ENCODE data around the gene MCF2L2. TPM values are rescaled to one million over a fixed set of nuclear protein-coding genes. Genes with fewer than 3 reads are reported as not detected.

The MCF2L2 gene
- total RNA-seq, 1 donor from 2014 or later = 0.62 TPM

DNA sequence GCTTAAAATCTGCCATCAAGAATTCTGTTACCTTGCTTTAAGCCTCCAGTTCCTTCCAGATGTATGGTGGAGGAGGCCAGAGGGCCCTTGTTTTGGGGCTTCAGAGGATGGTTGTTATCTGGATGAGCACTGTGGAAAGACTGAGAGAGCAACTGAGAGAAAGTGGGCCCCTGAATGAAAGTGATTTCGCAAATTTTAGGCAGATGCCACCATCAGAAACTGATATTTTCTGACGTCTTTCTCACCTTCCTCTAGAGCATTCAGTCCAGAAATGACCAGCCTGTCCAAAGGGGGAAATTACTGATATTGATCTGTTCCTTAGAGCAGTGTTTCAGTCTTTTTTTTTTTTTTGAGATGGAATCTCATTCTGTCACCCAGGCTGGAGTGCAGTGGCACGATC is 162.0 kb downstream of the MCF2L2 start:
- H3K36me3 ChIP-seq = peaks cover 18% of the 10 kb centered on the region
- no peak overlapping the region for H3K4me3 ChIP-seq
- TF ChIP-seq, protein P1, sequence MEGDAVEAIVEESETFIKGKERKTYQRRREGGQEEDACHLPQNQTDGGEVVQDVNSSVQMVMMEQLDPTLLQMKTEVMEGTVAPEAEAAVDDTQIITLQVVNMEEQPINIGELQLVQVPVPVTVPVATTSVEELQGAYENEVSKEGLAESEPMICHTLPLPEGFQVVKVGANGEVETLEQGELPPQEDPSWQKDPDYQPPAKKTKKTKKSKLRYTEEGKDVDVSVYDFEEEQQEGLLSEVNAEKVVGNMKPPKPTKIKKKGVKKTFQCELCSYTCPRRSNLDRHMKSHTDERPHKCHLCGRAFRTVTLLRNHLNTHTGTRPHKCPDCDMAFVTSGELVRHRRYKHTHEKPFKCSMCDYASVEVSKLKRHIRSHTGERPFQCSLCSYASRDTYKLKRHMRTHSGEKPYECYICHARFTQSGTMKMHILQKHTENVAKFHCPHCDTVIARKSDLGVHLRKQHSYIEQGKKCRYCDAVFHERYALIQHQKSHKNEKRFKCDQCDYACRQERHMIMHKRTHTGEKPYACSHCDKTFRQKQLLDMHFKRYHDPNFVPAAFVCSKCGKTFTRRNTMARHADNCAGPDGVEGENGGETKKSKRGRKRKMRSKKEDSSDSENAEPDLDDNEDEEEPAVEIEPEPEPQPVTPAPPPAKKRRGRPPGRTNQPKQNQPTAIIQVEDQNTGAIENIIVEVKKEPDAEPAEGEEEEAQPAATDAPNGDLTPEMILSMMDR (IDR thresholded peaks at IDR 0.05) = no peak
- H3K4me1 ChIP-seq = peaks cover 41% of the 10 kb centered on the region
- H3K27ac ChIP-seq = no peak overlapping the region
- no peak for ATAC-seq
- no peaks in the 10 kb centered on the region for H3K27me3 ChIP-seq (ENCODE audit: low read depth)
- DNase-seq = no peak
- intact Hi-C loops (cut with DNase I) = no loop called here
- no peaks in the 10 kb centered on the region for H3K9me3 ChIP-seq

DNA sequence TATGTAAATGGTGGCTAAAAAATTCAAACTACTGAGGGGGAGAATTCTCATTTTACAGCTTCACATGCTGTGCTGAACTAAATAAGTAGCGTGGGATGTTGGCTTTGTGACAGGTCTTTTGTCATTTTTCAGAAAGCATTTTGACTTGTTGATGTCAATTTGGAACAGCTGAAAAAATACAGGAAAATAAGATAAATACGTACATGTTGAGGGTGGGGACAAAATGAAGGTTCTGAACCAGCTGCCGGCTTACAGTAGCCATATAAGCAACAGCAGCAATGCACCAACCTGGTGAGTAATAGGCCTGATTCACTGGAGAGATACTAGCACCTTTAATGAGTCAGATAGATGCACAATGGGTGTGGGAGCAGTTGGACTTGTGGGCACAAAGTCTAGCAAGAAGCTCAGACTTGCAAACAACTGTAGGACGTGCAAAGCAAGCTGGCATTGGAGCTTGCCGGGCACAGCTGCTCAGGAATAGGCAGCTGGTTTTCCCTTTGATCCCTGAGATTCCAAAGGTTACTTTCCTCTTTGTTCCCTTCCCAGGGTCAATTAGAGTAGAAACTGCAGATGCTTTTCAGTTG is 162.5 kb downstream of the MCF2L2 start:
- intact Hi-C loops (cut with DNase I) = no loop called here
- Histone ChIP-seq H3K4me1 (peaks cover 46% of the 10 kb centered on the region), H3K36me3 (peaks cover 13% of the 10 kb centered on the region), H3K27me3 (ENCODE audit: low read depth) (no peaks in the 10 kb centered on the region), H3K4me3 (no peak overlapping the region), H3K9me3 (no peaks in the 10 kb centered on the region), H3K27ac (no peak overlapping the region)
- DNase-seq (no peak), ATAC-seq (peak in 1 of 2 donors; percentile 25)
- TF ChIP-seq, protein P1 (IDR thresholded peaks at IDR 0.05) = no peak

DNA sequence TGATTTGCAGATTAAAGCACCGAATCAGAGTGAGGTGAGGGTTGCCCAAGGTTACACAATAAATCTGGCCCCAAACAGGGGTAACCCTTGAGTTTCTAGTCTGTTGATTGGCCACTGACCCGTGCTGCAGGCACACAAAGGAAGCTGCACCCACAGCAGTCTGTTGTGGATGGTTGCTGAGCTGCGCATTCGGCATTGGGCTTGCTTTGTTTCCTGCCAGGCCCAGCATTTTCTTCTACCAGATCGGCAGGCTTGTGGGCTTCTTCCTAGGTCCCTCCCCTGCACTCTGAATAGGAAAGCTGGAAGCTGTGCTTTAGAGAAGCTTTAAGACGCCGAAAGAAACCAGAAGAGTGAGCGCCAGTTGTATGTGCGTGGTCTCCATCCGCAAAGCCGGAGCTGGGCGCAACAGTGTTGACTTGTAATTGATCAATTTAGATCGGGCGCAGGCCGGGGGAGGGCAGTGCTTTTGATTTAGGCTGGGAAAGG is 163.2 kb downstream of the MCF2L2 start:
- ATAC-seq (peak; percentile 22 to 33), DNase-seq (no peak)
- peaks cover 7% of the 10 kb centered on the region for H3K36me3 ChIP-seq
- no peak overlapping the region for H3K4me3 ChIP-seq
- TF ChIP-seq, protein P1 (IDR thresholded peaks at IDR 0.05) = no peak
- no peaks in the 10 kb centered on the region for H3K27me3 ChIP-seq (ENCODE audit: low read depth)
- peaks cover 53% of the 10 kb centered on the region for H3K4me1 ChIP-seq
- H3K9me3 ChIP-seq = no peaks in the 10 kb centered on the region
- H3K27ac ChIP-seq = no peak overlapping the region
- intact Hi-C loops (cut with DNase I) = no loop called here

DNA sequence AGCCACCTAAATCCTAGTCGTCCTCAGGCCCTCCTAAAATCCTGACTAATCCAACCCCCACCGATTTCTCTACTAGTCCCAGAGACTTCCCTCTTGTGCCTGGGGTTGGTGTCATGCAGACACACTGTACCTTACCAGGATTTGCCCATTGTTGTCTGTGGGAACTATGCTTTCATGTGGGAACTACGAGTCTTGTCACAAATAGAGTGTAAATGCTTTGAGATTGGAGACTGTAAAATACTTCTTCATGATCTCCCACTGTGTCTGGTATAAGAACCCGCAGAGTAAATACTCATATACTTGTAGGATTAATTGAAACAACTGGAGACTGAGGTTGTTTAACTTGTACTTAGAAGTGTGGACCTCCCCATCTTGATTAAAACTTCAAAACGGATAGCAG is 164.2 kb downstream of the MCF2L2 start:
- Histone ChIP-seq H3K9me3 (no peaks in the 10 kb centered on the region), H3K27me3 (ENCODE audit: low read depth) (no peaks in the 10 kb centered on the region), H3K27ac (no peak overlapping the region), H3K4me3 (no peak overlapping the region), H3K4me1 (peaks cover 60% of the 10 kb centered on the region), H3K36me3 (no peaks in the 10 kb centered on the region)
- ATAC-seq = no peak
- DNase-seq = no peak
- TF ChIP-seq, protein P1 (IDR thresholded peaks at IDR 0.05) = no peak
- intact Hi-C loops (cut with DNase I) = no loop called here

DNA sequence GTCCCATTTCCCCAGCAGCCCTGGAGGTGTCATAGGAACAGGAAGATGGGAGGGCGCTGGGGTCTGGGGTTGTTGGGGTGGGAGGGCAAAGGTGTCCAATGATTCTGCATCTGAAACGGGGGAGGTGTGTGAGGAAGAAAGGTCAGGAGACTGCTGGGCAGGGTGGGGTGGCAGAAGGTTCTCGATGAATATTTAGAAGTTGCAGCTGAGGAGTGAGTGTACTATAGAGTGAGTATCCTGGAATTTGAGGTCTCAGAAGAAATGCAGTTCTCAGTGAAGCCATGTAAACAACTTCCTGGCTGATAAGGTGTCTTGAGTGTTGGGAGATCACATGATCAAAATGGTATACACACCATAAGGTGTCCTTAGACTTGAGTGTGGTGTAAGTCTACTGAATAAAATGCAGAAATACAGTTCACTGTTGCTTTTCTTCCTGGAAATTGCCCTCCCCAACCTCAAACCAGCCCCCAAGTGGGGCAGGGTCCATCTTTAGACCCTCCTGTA is 165.5 kb downstream of the MCF2L2 start:
- no peak for DNase-seq
- Histone ChIP-seq H3K27ac (no peak overlapping the region), H3K27me3 (ENCODE audit: low read depth) (no peaks in the 10 kb centered on the region), H3K4me1 (peaks cover 69% of the 10 kb centered on the region), H3K4me3 (no peak overlapping the region), H3K36me3 (no peaks in the 10 kb centered on the region), H3K9me3 (no peaks in the 10 kb centered on the region)
- intact Hi-C loops (cut with DNase I) = no loop called here
- TF ChIP-seq, protein P1 (IDR thresholded peaks at IDR 0.05) = no peak
- ATAC-seq = no peak
